Measurements from ENCODE around the gene ABHD5. TPM values are rescaled to one million over a fixed set of nuclear protein-coding genes. Genes with fewer than 3 reads are reported as not detected.

Gene ABHD5
- total RNA-seq, 1 donor from 2014 or later: 26.3 TPM

DNA sequence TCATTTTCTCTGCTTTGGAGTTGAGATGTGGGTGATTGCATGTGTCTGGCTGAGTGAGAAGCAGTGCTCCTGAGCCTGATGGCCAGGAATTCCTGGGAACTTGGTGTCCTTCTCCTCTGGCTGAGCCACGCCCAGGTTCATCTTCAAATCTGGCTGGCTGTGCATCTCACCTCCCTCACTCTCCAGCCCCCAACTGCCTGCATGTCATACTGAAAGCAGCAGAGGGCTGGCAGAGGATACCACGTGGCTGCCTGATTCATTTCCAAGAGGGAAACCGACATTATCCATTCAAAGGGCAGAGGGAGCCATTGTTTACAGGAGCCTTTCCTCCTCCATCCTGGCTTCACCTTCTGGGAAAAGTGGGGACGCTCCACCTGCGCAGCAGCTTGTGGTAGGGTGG lies 57.4 kb downstream of the ABHD5 start:
- ATAC-seq (no peak), DNase-seq (no peak)
- intact Hi-C loops (cut with micrococcal nuclease): no loop called here

GRCh38 chr3:43748645-43749044 lies 57.9 kb downstream of the ABHD5 start:
- intact Hi-C loops (cut with micrococcal nuclease): no loop called here
- DNase-seq (no peak), ATAC-seq (no peak)

GRCh38 chr3:43752905-43753304 lies 62.2 kb downstream of the ABHD5 start:
- no peak for DNase-seq
- ATAC-seq: no peak
- intact Hi-C loops (cut with micrococcal nuclease): no loop called here

- ATAC-seq (peak; percentile 34), DNase-seq (no peak)
- intact Hi-C loops (cut with micrococcal nuclease): no loop called here
Observed at GRCh38 chr3:43753741-43754715, 63.3 kb downstream of the ABHD5 start.

- no peak for DNase-seq
- intact Hi-C loops (cut with micrococcal nuclease): no loop called here
- no peak for ATAC-seq
Observed at GRCh38 chr3:43755516-43756200, 64.9 kb downstream of the ABHD5 start.

DNA sequence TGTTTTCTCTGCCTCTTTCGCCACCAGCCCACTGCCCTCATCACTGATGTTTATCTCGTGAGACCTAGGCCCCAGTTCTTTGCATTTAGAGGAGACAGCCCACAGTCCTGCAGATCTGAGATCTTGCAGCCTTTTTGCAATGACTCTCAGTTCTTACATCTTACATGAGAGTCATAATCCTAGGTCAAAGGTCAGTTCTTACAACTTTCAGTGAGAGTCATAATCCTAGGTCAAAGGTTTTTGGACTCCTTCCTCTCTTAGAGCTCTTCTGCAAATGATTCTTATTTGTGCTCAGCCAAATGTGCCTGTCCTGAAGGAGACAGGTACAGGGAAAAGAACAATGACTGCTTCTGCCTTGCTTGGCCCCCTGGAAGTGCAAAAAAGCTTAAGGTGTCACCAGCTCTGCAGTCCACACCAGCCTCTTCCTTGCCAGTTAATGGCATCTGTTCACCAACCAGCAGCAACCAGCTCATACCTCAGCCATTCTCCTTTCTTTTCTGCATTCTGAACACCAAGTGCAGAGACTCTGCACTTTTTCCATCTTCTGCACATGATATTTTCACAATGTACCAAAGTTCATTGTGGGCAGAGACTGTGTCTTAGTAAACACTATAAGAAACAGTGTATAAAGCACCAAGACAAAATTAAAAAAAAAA lies 67.1 kb downstream of the ABHD5 start:
- intact Hi-C loops (cut with micrococcal nuclease): no loop called here
- DNase-seq (no peak), ATAC-seq (no peak)

GRCh38 chr3:43758592-43759225 lies 68.0 kb downstream of the ABHD5 start:
- DNase-seq: peak; percentile 38
- intact Hi-C loops (cut with micrococcal nuclease): no loop called here
- ATAC-seq: peak; percentile 69

- ATAC-seq (peak; percentile 91), DNase-seq (peak; percentile 36)
- intact Hi-C loops (cut with micrococcal nuclease): no loop called here
Observed at GRCh38 chr3:43759297-43759782, 68.6 kb downstream of the ABHD5 start.

GRCh38 chr3:43759938-43760337 lies 69.2 kb downstream of the ABHD5 start:
- ATAC-seq (no peak), DNase-seq (no peak)
- intact Hi-C loops (cut with micrococcal nuclease): no loop called here

- DNase-seq (no peak), ATAC-seq (no peak)
- intact Hi-C loops (cut with micrococcal nuclease): no loop called here
Observed at GRCh38 chr3:43760938-43761337, 70.2 kb downstream of the ABHD5 start.

DNA sequence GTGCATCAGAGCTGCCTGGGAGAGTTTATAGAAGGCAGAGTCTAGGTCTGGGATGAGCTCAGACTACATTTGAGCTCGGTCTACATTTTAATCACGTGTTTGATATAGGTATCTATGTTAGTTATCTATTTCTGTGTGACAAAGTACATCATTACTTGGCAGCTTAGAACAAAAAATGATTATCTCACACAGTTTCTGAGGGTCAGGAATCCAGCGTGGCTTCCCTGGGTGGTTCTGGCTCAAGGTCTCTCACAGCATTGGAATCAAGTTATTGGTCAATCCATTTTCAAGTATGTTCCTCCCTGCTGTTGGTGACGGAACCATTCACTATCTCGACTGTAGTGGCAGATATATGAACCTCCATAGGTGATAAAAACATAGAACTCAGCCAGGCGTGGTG lies 71.7 kb downstream of the ABHD5 start:
- DNase-seq (no peak), ATAC-seq (no peak)
- intact Hi-C loops (cut with micrococcal nuclease): no loop called here

DNA sequence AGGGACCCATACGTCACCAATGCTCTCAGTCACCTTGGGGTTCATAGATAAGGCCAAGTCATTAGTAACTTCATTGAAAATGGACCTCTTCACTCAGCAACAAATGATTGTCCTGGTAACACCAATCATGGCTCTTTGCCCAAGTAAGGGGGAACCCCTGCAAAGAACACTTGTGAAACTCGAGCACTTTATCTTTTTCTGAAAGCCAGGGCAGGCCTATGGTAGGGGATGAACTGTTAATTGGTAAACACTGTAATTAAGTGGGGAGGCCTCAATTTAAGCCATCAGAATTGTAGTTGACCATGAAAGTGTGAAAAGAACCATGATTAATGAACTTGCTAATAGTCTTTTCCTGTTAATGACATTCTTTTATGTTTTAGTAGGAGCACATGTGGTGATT lies 73.3 kb downstream of the ABHD5 start:
- no peak for DNase-seq
- no peak for ATAC-seq
- intact Hi-C loops (cut with micrococcal nuclease): no loop called here

DNA sequence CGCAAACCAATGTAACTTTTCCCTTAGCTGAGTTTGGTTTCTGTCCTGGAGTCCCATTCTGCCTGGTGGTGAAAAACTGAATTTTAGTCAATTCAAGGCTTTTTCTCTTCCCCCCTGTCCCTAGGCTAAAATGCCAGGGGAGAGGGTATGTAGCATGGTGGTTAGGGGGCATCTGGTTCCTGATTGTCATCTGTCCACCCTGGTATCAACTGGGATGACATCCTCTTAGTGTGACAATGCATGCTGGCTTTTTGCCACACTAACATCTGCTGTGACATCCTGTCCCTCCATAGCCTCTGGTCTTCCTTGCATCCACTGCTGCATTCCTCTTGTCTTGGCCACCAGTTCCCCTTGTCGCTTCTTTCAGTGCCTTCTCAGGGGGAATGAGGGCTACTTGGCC lies 73.7 kb downstream of the ABHD5 start:
- DNase-seq: no peak
- no peak for ATAC-seq
- intact Hi-C loops (cut with micrococcal nuclease): no loop called here

- ATAC-seq: peak; percentile 15
- DNase-seq: peak; percentile 40
- intact Hi-C loops (cut with micrococcal nuclease): no loop called here
Observed at GRCh38 chr3:43765521-43765971, 74.8 kb downstream of the ABHD5 start.

- no peak for ATAC-seq
- no peak for DNase-seq
- intact Hi-C loops (cut with micrococcal nuclease): no loop called here
Observed at GRCh38 chr3:43766672-43767465, 76.1 kb downstream of the ABHD5 start.

DNA sequence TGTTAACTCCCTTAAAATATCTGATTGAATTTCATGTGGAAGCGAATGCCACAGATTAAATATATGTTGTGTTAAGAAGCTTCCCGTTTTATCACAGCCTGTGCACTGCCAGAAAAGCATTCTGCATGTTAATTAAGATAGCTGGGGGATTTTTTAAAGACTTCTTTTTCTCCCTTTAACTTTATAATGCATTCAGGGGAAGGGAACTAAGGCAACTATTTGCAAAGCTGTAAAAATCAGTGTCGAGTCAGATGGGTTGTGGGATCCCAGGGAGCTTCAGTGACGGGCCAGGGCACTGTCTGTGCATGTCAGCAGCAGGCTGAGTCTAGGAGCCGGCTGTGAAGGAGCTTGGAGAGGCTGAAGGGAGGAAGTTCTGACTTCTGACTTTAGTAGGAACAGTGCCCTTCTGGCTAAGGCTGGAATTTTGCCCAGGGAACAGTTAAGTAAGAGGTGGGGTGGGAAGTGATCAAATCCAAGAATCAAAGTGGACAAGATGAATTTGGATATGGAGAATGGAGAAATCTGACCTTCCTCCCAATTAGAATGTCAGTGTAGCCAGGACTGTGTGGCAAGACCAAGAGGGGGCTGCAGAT lies 77.7 kb downstream of the ABHD5 start:
- DNase-seq (peak; percentile 49), ATAC-seq (peak; percentile 13)
- intact Hi-C loops (cut with micrococcal nuclease): no loop called here

DNA sequence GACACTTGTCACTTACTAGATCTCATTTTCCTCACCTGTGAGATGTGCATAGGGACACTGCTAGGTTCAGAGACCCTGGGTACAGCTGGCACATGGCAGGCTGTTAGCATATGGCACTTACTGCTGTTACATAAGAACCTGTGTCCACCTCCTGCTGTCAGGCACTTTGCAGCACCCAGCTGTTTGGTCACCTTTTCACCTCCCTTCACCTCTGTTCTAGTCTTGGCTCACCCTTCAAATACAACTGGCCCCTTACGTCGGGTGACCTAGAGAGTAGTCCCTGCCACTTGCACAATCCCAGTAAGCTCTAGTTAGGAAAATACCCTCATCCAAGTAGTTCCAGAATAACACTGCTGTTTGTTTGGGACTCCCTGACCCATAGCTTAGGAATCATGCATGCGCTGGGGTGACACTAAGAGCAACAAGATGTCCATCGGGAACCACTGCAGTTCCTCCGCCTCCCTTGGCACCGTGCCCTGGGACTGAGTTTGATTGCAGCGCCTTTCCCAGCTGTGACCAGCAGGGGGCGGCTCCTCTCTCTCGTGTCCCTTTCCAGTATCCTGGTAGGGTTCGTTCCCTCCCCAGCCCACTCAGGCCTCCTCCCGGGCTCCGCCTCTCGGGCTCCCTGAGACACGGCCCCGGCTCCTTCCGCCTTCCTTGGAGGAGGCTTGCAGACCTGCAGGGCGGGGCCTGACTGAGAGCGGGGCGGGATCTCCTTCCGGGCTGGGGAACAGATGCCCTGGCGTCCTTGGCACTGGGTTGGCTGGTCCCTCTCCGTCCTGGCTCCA lies 78.6 kb downstream of the ABHD5 start:
- DNase-seq (peak; percentile 98), ATAC-seq (peak; percentile 86)
- intact Hi-C loops (cut with micrococcal nuclease): no loop called here

Measured in left ventricle myocardium superior (tissue), 1 donor.